GM20431 (cell line): ENCODE results near the gene DNAH10.

ENCODE experiments used
- in situ Hi-C: fragments of 300-500 bp; cut with MseI, MboI; formaldehyde crosslinking; loops from one replicate; pipeline ENCODE4 v1.15.0; 2020; ENCODE audit warnings: low sequenced_read_pairs; ENCODE audit not compliant: unreplicated experiment

The DNAH10 gene

GRCh38 chr12:123832052-123832451 lies 70.0 kb downstream of the DNAH10 start:
- in situ Hi-C loops = no loop called here

GRCh38 chr12:123833830-123834229 lies 71.7 kb downstream of the DNAH10 start:
- in situ Hi-C loops = no loop called here

GRCh38 chr12:123834845-123835244 lies 72.7 kb downstream of the DNAH10 start:
- in situ Hi-C loops = no loop called here

GRCh38 chr12:123836292-123836691 lies 74.2 kb downstream of the DNAH10 start:
- in situ Hi-C loops = no loop called here

GRCh38 chr12:123839826-123840225 lies 77.7 kb downstream of the DNAH10 start:
- in situ Hi-C loops = no loop called here

- in situ Hi-C loops = no loop called here
Observed at GRCh38 chr12:123840765-123841425, 78.8 kb downstream of the DNAH10 start.

- in situ Hi-C loops = no loop called here
Observed at GRCh38 chr12:123843912-123844748, 82.0 kb downstream of the DNAH10 start.

GRCh38 chr12:123845881-123846280 lies 83.8 kb downstream of the DNAH10 start:
- in situ Hi-C loops = no loop called here

GRCh38 chr12:123846340-123846739 lies 84.2 kb downstream of the DNAH10 start:
- in situ Hi-C loops = no loop called here

- in situ Hi-C loops = no loop called here
Observed at GRCh38 chr12:123847019-123847418, 84.9 kb downstream of the DNAH10 start.

GRCh38 chr12:123847876-123848275 lies 85.8 kb downstream of the DNAH10 start:
- in situ Hi-C loops = no loop called here

- in situ Hi-C loops = no loop called here
Observed at GRCh38 chr12:123849517-123849916, 87.4 kb downstream of the DNAH10 start.

- in situ Hi-C loops = no loop called here
Observed at GRCh38 chr12:123850246-123851134, 88.4 kb downstream of the DNAH10 start.

GRCh38 chr12:123853396-123854070 lies 91.4 kb downstream of the DNAH10 start:
- in situ Hi-C loops = no loop called here

- in situ Hi-C loops = no loop called here
Observed at GRCh38 chr12:123854232-123854631, 92.1 kb downstream of the DNAH10 start.

GRCh38 chr12:123854918-123855317 lies 92.8 kb downstream of the DNAH10 start:
- in situ Hi-C loops = no loop called here

- in situ Hi-C loops = no loop called here
Observed at GRCh38 chr12:123856681-123857080, 94.6 kb downstream of the DNAH10 start.

- in situ Hi-C loops = no loop called here
Observed at GRCh38 chr12:123858176-123858575, 96.1 kb downstream of the DNAH10 start.

GRCh38 chr12:123859035-123859434 lies 96.9 kb downstream of the DNAH10 start:
- in situ Hi-C loops = no loop called here

- in situ Hi-C loops = no loop called here
Observed at GRCh38 chr12:123860377-123860776, 98.3 kb downstream of the DNAH10 start.
